Activated CD8-positive, alpha-beta memory T cell treated with anti-CD3 and anti-CD28 coated beads for 48 hours (primary cell): ENCODE data around the gene PAX5.

Source experiments
- DNase-seq, 3 experiments: peaks; one replicate each; pipeline ENCODE4 v3.0.0-alpha.2; 2020; ENCODE audit warnings: low read depth in 2 of 3, low spot score in 2 of 3

PAX5 gene

DNA sequence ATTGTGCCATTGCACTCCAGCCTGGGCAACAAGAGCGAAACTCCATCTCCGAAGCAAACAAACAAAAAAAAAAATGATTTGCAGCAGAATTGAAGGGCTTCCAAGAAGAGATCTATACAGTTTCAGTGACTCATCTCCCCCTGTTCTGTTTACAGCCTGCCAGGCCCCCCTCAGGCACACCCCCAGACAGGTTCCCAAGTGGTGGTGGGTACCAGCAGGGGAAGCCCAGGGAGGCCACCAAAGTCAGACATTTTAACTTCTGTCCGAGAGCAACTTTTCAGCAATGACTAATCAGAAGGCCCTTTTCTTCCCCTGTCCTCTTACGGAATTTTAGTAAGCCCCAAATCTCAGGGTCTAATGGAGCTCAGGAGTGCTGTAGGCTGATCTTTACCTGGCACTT is 98.7 kb downstream of the PAX5 start:
- no peak for DNase-seq

- DNase-seq, result no peak
Observed at GRCh38 chr9:36934478-36935065, 99.5 kb downstream of the PAX5 start.

- DNase-seq, result no peak
Observed at GRCh38 chr9:36933676-36934215, 100.3 kb downstream of the PAX5 start.

DNA sequence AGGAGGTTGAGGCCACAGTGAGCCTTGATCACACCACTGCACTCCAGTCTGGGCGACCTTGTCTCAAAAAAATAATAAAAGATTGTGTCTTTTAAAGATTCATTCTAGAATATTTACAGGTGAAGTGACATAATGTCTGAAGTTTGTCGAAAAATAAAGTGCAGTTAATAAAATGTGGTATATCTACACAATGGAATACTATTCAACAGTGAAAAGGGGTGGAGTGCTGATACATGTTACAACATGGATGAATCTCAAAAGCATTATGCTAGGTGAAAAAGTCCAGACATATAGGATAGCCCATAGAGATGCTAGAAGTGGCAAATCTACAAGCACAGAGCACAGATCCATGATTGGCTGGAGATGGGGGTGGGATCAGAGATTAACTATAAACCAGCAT is 101.9 kb downstream of the PAX5 start:
- no peak for DNase-seq

DNA sequence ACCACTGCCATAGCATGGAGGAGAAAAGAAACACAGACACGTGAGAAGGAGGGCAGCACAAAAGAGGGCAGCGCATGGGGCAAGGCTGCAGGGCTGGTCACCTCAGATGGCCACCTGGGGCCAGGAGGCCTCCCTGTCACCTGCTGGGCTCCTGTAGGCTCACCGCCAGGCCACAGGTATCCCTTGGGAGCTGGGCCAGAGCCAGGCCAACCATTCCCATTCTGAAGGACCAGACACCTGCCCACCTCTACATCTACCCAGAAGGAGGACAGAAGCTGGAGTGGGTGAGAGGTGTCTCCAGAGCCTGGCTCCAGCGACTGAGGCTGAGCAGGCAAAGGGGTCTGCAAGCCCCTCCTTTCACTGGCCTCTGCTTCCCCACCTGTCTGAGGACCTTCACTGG is 103.1 kb downstream of the PAX5 start:
- DNase-seq, result no peak

- DNase-seq, result no peak
Observed at GRCh38 chr9:36929350-36929675, 104.8 kb downstream of the PAX5 start.

GRCh38 chr9:36928670-36929349 is 105.3 kb downstream of the PAX5 start:
- no peak for DNase-seq

DNA sequence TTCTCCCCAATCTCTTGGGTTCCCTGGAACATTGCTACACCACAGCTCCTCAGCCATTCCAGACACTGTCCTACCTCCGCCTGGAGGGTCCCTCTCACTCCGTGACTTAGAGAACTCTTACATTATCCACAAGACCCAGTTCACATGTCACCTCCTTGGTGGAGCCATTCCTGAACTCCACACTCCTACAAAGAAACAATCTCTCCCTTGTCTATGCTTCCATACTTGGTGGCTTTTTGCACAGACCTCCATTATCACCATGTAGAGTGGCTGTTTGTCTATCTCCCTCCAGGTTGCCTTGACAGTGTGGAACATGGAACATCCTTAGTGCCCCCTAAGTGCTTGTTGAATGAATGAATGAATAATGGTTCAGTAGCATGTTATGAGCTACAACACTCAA is 105.9 kb downstream of the PAX5 start:
- DNase-seq, result no peak

DNA sequence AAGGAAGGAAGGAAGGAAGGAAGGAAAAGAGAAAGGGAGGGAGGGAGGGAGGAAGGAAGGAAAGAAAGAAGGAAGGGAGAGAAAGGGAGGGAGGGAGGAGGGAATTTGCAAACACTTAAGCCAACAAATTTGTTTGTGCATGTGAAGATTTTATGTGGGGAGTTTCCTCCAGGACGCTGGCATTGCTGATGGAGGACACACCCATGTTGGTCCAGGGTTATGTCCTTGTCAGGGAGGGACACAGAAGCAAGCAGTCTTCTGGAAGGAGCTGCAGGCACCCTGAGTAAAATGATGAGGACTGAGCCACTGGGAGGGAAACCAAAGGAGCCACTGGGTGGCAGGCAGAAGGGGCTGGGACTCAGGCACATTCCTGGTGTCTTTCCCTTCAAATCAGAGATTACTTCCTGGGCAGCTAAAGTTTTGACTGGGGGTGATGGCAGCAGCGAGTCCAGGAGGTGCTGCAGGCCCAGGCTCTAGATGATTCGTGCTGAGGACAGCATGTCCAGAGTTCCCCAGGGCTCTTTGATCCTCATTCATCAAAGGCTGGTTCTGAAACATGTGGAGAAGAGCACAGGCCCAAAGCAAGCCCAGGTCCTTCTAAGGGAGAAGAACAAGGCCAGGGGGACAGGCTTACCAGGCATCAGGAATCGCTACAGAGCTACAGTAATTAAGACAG is 109.2 kb downstream of the PAX5 start:
- DNase-seq, result no peak

DNA sequence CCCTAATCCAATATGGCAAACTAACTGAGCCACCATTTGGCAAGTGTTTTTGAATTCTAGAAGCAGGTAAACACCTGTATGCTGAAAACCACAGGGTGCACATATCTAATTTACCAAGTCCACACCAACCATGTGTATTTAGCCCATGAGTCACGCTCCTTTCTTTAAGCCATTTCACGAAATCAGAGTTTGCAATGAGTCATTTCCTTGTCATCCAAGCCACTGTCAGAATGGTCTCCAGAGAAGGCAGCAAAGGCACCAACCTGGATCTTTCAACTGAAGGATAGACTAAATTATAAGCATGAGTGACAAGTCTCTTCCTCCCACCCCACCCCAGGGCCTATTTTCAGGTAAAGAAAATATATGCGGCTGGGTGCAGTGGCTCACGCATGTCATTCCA is 110.0 kb downstream of the PAX5 start:
- DNase-seq, result no peak

DNA sequence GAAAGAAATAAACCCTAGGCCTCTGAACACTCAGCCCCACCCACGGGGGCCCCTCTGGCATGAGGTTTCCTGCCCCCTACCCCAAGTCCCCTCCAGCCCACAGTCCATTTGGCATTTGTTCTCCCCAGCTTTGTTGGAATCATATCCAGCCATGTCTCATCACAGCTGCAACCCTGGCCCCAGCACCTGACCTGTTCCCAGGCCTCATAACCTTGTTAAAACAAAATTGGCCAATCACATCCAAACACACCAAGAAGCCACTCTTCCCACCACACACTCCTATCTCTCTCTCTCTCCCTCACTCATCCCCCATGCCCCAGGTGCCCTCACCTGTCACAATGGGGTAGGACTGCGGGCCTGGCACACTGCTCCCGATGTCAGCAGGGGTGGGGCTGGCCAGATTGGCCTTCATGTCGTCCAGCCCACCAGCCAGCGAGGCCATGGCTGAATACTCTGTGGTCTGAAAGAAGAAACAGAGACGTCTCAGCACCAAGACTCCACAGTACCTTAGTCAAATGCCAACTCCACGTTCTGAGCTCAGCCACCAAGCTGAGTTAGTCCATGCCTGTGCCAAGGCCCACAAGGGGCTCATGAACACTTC is 110.9 kb downstream of the PAX5 start:
- DNase-seq, result no peak

DNA sequence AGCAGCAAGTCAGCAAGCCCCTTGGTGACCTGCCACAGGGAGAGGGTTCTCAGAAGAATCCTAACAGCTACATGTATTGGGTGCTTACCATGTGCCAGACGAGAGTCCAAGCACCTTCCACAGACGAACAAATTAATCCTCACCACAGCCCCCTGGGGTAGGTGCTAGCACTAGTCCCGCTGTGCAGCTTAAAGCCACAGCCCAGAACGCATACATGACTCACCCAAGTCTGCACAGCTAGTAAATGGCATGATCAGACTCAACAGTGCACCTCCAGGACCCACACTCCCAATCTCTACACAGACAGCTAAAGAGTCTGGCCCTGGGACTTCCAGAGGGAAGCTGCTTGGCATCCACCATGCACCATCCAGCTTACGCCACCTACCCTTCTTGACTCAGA is 111.5 kb downstream of the PAX5 start:
- no peak for DNase-seq

GRCh38 chr9:36914212-36914577 is 119.9 kb downstream of the PAX5 start:
- no peak for DNase-seq

DNA sequence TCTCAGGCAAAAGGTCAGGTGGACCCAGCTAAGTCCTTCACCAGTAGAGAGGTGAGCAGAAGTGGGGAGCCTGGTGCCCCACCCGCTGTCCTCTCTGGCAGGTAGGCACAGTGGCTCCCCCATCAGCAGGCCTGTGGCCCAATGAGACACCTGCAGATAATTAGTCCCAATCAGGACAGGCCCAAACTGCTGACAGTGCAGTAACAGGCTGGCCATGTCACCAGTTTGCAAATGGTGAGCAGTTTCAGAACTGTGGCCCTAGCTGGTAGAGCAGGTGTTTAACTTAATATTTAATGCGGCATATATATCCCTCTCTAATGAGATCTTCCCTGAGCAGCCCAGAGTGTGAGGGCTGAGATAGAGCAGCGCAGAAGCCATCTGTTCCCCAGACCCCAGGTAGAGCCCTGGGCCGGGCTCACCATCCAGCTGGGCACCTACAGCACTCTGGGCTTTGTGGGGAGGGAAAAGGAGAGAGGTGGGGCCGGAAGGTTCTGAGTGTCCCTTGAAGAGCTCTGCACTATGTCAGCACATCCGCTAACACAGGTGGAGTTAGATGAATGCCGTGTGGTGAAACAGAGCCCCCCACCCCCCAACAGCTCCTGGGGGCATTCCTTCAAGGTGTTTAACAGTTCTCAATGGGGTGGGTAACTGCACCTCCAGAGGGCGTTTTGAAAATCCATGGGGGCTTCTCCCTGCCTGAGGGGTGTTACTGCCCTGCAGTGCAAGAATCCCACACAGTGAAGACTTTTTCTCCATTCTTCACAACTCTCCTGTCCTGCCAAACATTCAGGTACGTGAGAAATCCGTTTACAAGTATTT is 120.5 kb downstream of the PAX5 start:
- no peak for DNase-seq

DNA sequence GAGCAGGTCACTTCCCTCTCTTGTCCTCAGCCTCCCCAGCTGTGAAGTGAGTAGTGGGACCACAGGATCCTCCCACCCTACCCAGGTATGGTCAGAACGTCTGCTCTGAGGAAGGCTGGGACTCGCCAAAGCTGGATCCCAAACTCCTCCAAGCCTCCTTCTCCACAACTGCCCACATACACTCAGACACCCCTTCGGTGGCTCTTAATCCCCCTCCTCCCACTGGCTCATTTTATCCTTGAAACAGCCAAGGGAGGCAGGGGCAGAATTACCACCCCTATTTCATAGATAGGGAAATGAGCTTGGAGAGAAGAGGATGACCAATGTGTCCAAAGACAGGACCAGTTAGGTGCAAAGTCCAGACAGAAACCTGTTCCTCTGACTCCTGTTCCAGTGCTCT is 121.4 kb downstream of the PAX5 start:
- no peak for DNase-seq

- DNase-seq, result no peak
Observed at GRCh38 chr9:36911601-36912412, 122.3 kb downstream of the PAX5 start.

DNA sequence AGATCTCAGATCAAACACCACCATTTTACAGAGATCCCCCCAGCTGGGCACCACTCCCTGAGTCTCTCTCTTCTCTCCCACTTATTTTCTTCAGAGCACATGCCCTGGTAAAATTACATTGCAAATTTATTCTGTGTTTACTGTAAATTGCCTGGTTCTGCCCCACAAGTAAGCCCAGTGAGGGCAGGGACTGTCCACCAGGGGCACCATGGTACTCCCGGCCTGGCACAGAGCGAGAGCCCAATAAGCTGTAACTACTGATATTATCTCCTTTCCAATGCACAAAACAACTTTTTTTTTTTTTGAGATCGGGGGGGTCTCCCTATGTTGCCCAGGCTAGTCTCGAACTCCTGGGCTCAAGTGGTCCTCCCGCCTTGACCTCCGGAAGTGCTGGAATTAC is 123.0 kb downstream of the PAX5 start:
- no peak for DNase-seq

DNA sequence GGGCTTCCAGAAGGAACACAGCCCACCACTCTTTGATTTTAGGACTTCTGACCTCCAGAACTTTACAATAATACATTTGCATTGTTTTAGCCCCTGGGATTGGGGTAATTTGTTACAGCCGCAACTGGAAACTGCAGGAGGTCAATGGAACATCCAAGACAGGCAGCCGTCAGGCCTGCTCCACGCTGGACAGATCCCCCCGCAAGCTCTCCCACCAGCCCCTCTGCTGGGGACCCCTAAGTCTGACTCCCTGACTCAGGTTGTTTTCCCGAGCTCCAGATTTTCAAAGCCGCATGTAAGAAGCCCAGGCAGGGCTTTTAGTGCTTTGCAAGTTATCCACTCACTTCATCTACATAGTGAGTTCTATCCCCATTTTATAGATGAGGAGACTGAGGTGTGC is 127.6 kb downstream of the PAX5 start:
- no peak for DNase-seq

GRCh38 chr9:36905101-36906066 is 128.7 kb downstream of the PAX5 start:
- DNase-seq, result no peak
